ENCODE data around the gene PGGT1B.

Gene PGGT1B

GRCh38 chr5:115267617-115268016 is 4.9 kb upstream of the PGGT1B start:
- H3K9me3 Mint-ChIP-seq: peaks cover 4% of the 10 kb centered on the region
- no peak for TF ChIP-seq CTCF (IDR thresholded peaks at IDR 0.05)
- H3K27ac Mint-ChIP-seq: no peak overlapping the region
- H3K4me3 Mint-ChIP-seq: no peak overlapping the region
- no peak for DNase-seq
- peaks cover 9% of the 10 kb centered on the region for H3K4me1 Mint-ChIP-seq
- H3K27me3 Mint-ChIP-seq (ENCODE audit: low read depth, poor library complexity): peaks cover 6% of the 10 kb centered on the region
- H3K36me3 Mint-ChIP-seq (ENCODE audit: low read depth): peaks cover 47% of the 10 kb centered on the region

GRCh38 chr5:115265220-115265619 is 2.5 kb upstream of the PGGT1B start:
- Mint-ChIP-seq H3K4me3 (no peak overlapping the region), H3K27ac (no peak overlapping the region), H3K36me3 (ENCODE audit: low read depth) (peaks cover 38% of the 10 kb centered on the region), H3K4me1 (peaks cover 25% of the 10 kb centered on the region), H3K27me3 (ENCODE audit: low read depth, poor library complexity) (peaks cover 2% of the 10 kb centered on the region), H3K9me3 (peaks cover 4% of the 10 kb centered on the region)
- no peak for DNase-seq
- no peak for TF ChIP-seq CTCF (IDR thresholded peaks at IDR 0.05)

GRCh38 chr5:115264786-115265185 is 2.1 kb upstream of the PGGT1B start:
- DNase-seq: no peak
- H3K4me1 Mint-ChIP-seq: peaks cover 26% of the 10 kb centered on the region
- H3K27me3 Mint-ChIP-seq (ENCODE audit: low read depth, poor library complexity): peaks cover 2% of the 10 kb centered on the region
- peaks cover 4% of the 10 kb centered on the region for H3K9me3 Mint-ChIP-seq
- H3K27ac Mint-ChIP-seq: no peak overlapping the region
- TF ChIP-seq CTCF (IDR thresholded peaks at IDR 0.05): no peak
- H3K4me3 Mint-ChIP-seq: no peak overlapping the region
- peaks cover 38% of the 10 kb centered on the region for H3K36me3 Mint-ChIP-seq (ENCODE audit: low read depth)

GRCh38 chr5:115263078-115263380 is 352 bp upstream of the PGGT1B start:
- Mint-ChIP-seq H3K4me3 (peak overlapping the region; percentile 97), H3K27me3 (ENCODE audit: low read depth, poor library complexity) (peaks cover 5% of the 10 kb centered on the region), H3K27ac (peak overlapping the region; percentile 97), H3K36me3 (ENCODE audit: low read depth) (peaks cover 38% of the 10 kb centered on the region), H3K4me1 (peaks cover 26% of the 10 kb centered on the region), H3K9me3 (peaks cover 4% of the 10 kb centered on the region)
- DNase-seq: no peak
- no peak for TF ChIP-seq CTCF (IDR thresholded peaks at IDR 0.05)

- Mint-ChIP-seq H3K27me3 (ENCODE audit: low read depth, poor library complexity) (peaks cover 5% of the 10 kb centered on the region), H3K9me3 (peaks cover 4% of the 10 kb centered on the region), H3K4me3 (peak overlapping the region; percentile 97), H3K4me1 (peaks cover 26% of the 10 kb centered on the region), H3K27ac (peak overlapping the region; percentile 98), H3K36me3 (ENCODE audit: low read depth) (peaks cover 33% of the 10 kb centered on the region)
- no peak for TF ChIP-seq CTCF (IDR thresholded peaks at IDR 0.05)
- no peak for DNase-seq
These were observed 711 bp downstream of the PGGT1B start for GRCh38 chr5:115262011-115262320.

- Mint-ChIP-seq H3K4me3 (no peak overlapping the region), H3K9me3 (peaks cover 4% of the 10 kb centered on the region), H3K4me1 (peaks cover 36% of the 10 kb centered on the region), H3K27me3 (ENCODE audit: low read depth, poor library complexity) (peaks cover 3% of the 10 kb centered on the region), H3K27ac (no peak overlapping the region), H3K36me3 (ENCODE audit: low read depth) (peaks cover 30% of the 10 kb centered on the region)
- DNase-seq: no peak
- no peak for TF ChIP-seq CTCF (IDR thresholded peaks at IDR 0.05)
These were observed 2.4 kb downstream of the PGGT1B start for GRCh38 chr5:115260248-115260647.
